K562 (cell line): ENCODE data around the gene RNASEH2A. TPM values are rescaled to one million over a fixed set of nuclear protein-coding genes. Genes with fewer than 3 reads are reported as not detected.
A peak's percentile ranks its signal among the peaks of the same experiment; 100 is the strongest.

Experiments
- ATAC-seq: fragments of 200-7000 bp; cut with Tn5 transposase; 3 replicates; pipeline ENCODE4 v1.9.1; 2020; ENCODE audit warnings: moderate library complexity
- BruUV-seq: library from RNA; stranded (reverse); fragments of 400-500 nt; replicated peaks from 2 replicates; lab custom pipeline; 2021; lab: Mats Ljungman, UMichigan
- CTCF ChIA-PET: fragments of 300-600 bp; formaldehyde crosslinking; extraction: SDS; loops from one replicate; lab custom pipeline; 2021; ENCODE audit warnings: low intra/inter-chr PET ratio; lab: Yijun Ruan, JAX
- POLR2A ChIA-PET: fragments of 300-600, 350-650 bp; sonication (Branson Sonifier 250); formaldehyde crosslinking; extraction: SDS; loops from one replicate; lab custom pipeline; 2021; ENCODE audit warnings: antibody characterized with exemption, inconsistent platforms; lab: Yijun Ruan, JAX
- DNase-seq, 4 experiments: peaks; one replicate each; pipeline versions ENCODE4 v3.0.0 to v3.0.0-alpha.2; 2011 to 2018; ENCODE audit warnings: low spot score in 3 of 4, mixed read lengths in 3 of 4; ENCODE audit errors: extremely low read depth in 1 of 4
- FAIRE-seq: peaks from 2 replicates; lab custom pipeline; 2011; peaks lifted over from hg19 to GRCh38; lab: Jason Lieb, UNC
- H2AFZ ChIP-seq: 2 replicates; pipeline ENCODE4 v1.6.0; 2011; ENCODE audit warnings: low read depth, low read length, control low read depth, inconsistent platforms
- H3K27ac ChIP-seq: fragments of 200-600 bp; 3 replicates; pipeline ENCODE4 v1.8.0; 2011; ENCODE audit warnings: low read depth, mild to moderate bottlenecking, control low read depth, inconsistent platforms, low read length, moderate library complexity, mixed read lengths; ENCODE audit errors: extremely low read depth
- H3K27me3 ChIP-seq, 2 experiments: fragments of 300-600 bp in 1 of 2; 2 replicates in 1 of 2; 3 replicates in 1 of 2; pipeline versions ENCODE4 v1.6.0 to v1.8.0; 2011; ENCODE audit warnings: inconsistent platforms in 2 of 2, low read length in 2 of 2, mild to moderate bottlenecking in 1 of 2, mixed read lengths in 1 of 2, moderate library complexity in 1 of 2; ENCODE audit not compliant: control insufficient read depth in 2 of 2, insufficient read depth in 2 of 2
- H3K36me3 ChIP-seq: fragments of 300-600 bp; 3 replicates; pipeline ENCODE4 v1.8.0; 2011; ENCODE audit warnings: mild to moderate bottlenecking, low read length, inconsistent platforms; ENCODE audit not compliant: control insufficient read depth, insufficient read depth
- H3K4me1 ChIP-seq, 2 experiments: fragments of 200-600 bp in 1 of 2; replicated peaks in 1 of 2; 2 replicates in 1 of 2; 3 replicates in 1 of 2; pipeline versions ENCODE4 v1.5.1 to v1.8.0; 2011; ENCODE audit warnings: inconsistent platforms in 2 of 2, low read length in 2 of 2, mild to moderate bottlenecking in 1 of 2, mixed read lengths in 1 of 2, moderate library complexity in 1 of 2; ENCODE audit not compliant: control insufficient read depth in 2 of 2, insufficient read depth in 2 of 2
- H3K4me2 ChIP-seq: 2 replicates; pipeline ENCODE4 v1.6.1; 2011; ENCODE audit warnings: low read length, control low read depth, inconsistent platforms, mixed read lengths; ENCODE audit not compliant: insufficient read depth
- H3K4me3 ChIP-seq: fragments of 200-600 bp; sonication (generic), shearing (Covaris generic); 2 replicates; pipeline ENCODE4 v1.5.1; 2016; ENCODE audit warnings: control low read depth, inconsistent platforms
- H3K79me2 ChIP-seq: fragments of 200-600 bp; 3 replicates; pipeline ENCODE4 v1.8.0; 2011; ENCODE audit warnings: low read length, inconsistent platforms; ENCODE audit not compliant: control insufficient read depth, insufficient read depth
- H3K9ac ChIP-seq, 2 experiments: 2 replicates each; pipeline versions ENCODE4 v1.6.0 to v1.6.1; 2011; ENCODE audit warnings: low read depth in 2 of 2, low read length in 2 of 2, control low read depth in 1 of 2, inconsistent platforms in 1 of 2, mild to moderate bottlenecking in 1 of 2, mixed read lengths in 1 of 2; ENCODE audit not compliant: insufficient read depth in 1 of 2
- H3K9me1 ChIP-seq: one replicate; pipeline ENCODE4 v1.6.0; 2011; ENCODE audit warnings: inconsistent platforms, mild to moderate bottlenecking, low read length, moderate library complexity; ENCODE audit not compliant: control insufficient read depth, insufficient read depth
- H3K9me3 ChIP-seq: replicated peaks from 2 replicates; pipeline ENCODE4 v1.5.1; 2011; ENCODE audit warnings: low read depth, low read length, inconsistent platforms; ENCODE audit not compliant: control insufficient read depth, insufficient read depth
- H4K20me1 ChIP-seq: replicated peaks from 2 replicates; pipeline ENCODE4 v1.6.1; 2011; ENCODE audit warnings: low read length, inconsistent platforms, mixed read lengths; ENCODE audit not compliant: control insufficient read depth, insufficient read depth
- AFF4 ChIP-seq: sonication (generic); formaldehyde crosslinking; IDR thresholded peaks from 2 replicates; pipeline ENCODE4 v1.8.0; 2023; ENCODE audit warnings: mild to moderate bottlenecking, missing genetic modification reagents
- DIDO1 ChIP-seq: fragments of 450-650 bp; IDR thresholded peaks from 2 replicates; pipeline ENCODE4 v1.6.1; 2016; ENCODE audit warnings: low read depth, missing biosample characterization, missing genetic modification characterization
- FOXP4 ChIP-seq: sonication (generic); formaldehyde crosslinking; IDR thresholded peaks from 2 replicates; pipeline ENCODE4 v1.8.0; 2022; ENCODE audit warnings: mild to moderate bottlenecking, missing genetic modification reagents, borderline replicate concordance
- GABPA ChIP-seq: fragments of 200-800 bp; sonication (Bioruptor generic); conservative IDR thresholded peaks from 2 replicates; pipeline ENCODE4 v1.6.1; 2016; ENCODE audit warnings: low read depth, missing genetic modification characterization, missing compliant biosample characterization
- HDAC1 ChIP-seq, 2 experiments: fragments of 450-650 bp; IDR thresholded peaks; 2 replicates each; pipeline ENCODE4 v1.6.1; 2016 to 2017; ENCODE audit warnings: inconsistent platforms in 1 of 2, mild to moderate bottlenecking in 1 of 2, moderate library complexity in 1 of 2
- NR4A1 ChIP-seq, 2 experiments: fragments of 250-450 bp in 1 of 2; fragments of 450-650 bp in 1 of 2; sonication (Bioruptor Pico) in 1 of 2; IDR thresholded peaks; 2 replicates each; pipeline versions ENCODE4 v1.4.0 to v1.6.1; 2016 to 2020; ENCODE audit warnings: mild to moderate bottlenecking in 2 of 2, missing compliant biosample characterization in 1 of 2, missing genetic modification characterization in 1 of 2, moderate library complexity in 1 of 2
- PYGO2 ChIP-seq: fragments of 450-650 bp; IDR thresholded peaks from 2 replicates; pipeline ENCODE4 v1.6.1; 2016; ENCODE audit warnings: mild to moderate bottlenecking, missing genetic modification characterization, moderate library complexity, missing compliant biosample characterization
- RAD51 ChIP-seq: fragments of 450-650 bp; IDR thresholded peaks from 2 replicates; pipeline ENCODE4 v1.7.1; 2016; ENCODE audit warnings: low read depth, mild to moderate bottlenecking, borderline replicate concordance
- SNAPC5 ChIP-seq: fragments of 250-450 bp; sonication (Bioruptor Pico); IDR thresholded peaks from 2 replicates; pipeline ENCODE4 v1.8.0; 2021; ENCODE audit warnings: moderate library complexity, mild to moderate bottlenecking, inconsistent platforms
- TFAP4 ChIP-seq: sonication (generic); formaldehyde crosslinking; IDR thresholded peaks from 2 replicates; pipeline ENCODE4 v1.8.0; 2022; ENCODE audit warnings: missing genetic modification reagents, mild to moderate bottlenecking, moderate library complexity, borderline replicate concordance
- ZBTB7A ChIP-seq: IDR thresholded peaks from 2 replicates; pipeline ENCODE4 v1.6.1; 2011; ENCODE audit warnings: low read depth, mild to moderate bottlenecking, low read length, moderate library complexity, borderline replicate concordance; ENCODE audit not compliant: control insufficient read depth
- ZFX ChIP-seq: sonication (generic); formaldehyde crosslinking; IDR thresholded peaks from 2 replicates; pipeline ENCODE4 v1.8.0; 2022; ENCODE audit warnings: mild to moderate bottlenecking, missing genetic modification reagents, moderate library complexity
- WGBS: fragments of 100-300 bp; shearing (Covaris generic); methylation state at CpG from one replicate; pipeline ENCODE4 v1.1.6; 2016; ENCODE audit warnings: low coverage, mixed read lengths; ENCODE audit not compliant: insufficient coverage; ENCODE audit errors: missing lambda C conversion rate; 5-methylcytosine and 5-hydroxymethylcytosine counted together
- in situ Hi-C: fragments of 300-500 bp; cut with MboI; formaldehyde crosslinking; loops from 4 replicates; pipeline ENCODE4 v1.15.0; 2018; ENCODE audit warnings: inconsistent platforms, mixed read lengths
- intact Hi-C: fragments of 100-400 bp; cut with micrococcal nuclease; formaldehyde crosslinking; loops from 2 replicates; pipeline ENCODE4 v1.14.2; 2022
- polyA plus RNA-seq, 8 experiments: library from polyadenylated mRNA; depleted of rRNA in 4 of 8; stranded (reverse) in 5 of 8; unstranded in 3 of 8; fragments of >200 nt; fragmentation: Nextera tagmentation in 2 of 8; fragmentation: Illumina TruSeq in 1 of 8; extraction: Ambion mirVana in 2 of 8; extraction: Trizol in 1 of 8; gene quantifications; 2 replicates each; pipeline versions ENCODE4 v1.2.1 to v1.2.3, GENCODE V29; 2011 to 2014; ENCODE audit warnings: inconsistent platforms in 1 of 8, missing spikeins in 1 of 8
- total RNA-seq, 7 experiments: library from RNA; depleted of rRNA in 6 of 7; stranded (reverse); fragments of >200 nt in 6 of 7; fragmentation: Illumina TruSeq in 2 of 7; extraction: Trizol in 2 of 7; gene quantifications; 2 replicates each; pipeline versions ENCODE4 v1.2.1 to v1.2.3, GENCODE V29; 2011 to 2021; ENCODE audit warnings: low replicate concordance in 1 of 7

Gene RNASEH2A
- total and polyA plus RNA-seq, 9 of the 15 experiments (the other 6 are each of a cell fraction or from before 2014, with no cell fraction given) = 22.3 to 78.0 (median 61.7) TPM

GRCh38 chr19:12786141-12786870 lies 20.1 kb upstream of the RNASEH2A start:
- Histone ChIP-seq H3K36me3 (no peaks in the 10 kb centered on the region), H3K79me2 (peaks cover 11% of the 10 kb centered on the region; the same call in 2 of the 3 replicates), H3K4me1 (peaks cover 76 to 86% of the 10 kb centered on the region in 2 experiments), H3K4me3 (no peak overlapping the region), H4K20me1 (no peaks in the 10 kb centered on the region), H3K9me3 (no peaks in the 10 kb centered on the region), H3K27ac (peak overlapping the region; percentile 45; the same call in 2 of the 3 replicates), H3K9ac (peak overlapping the region in 1 of 2 experiments; percentile 79; a peak in 3 of 4 replicates), H2AFZ (0 out of 2 replicates have a peak overlapping the region, but pooled peaks have one; percentile 10), H3K9me1 (no peaks in the 10 kb centered on the region), H3K27me3 (no peaks in the 10 kb centered on the region), H3K4me2 (no peak overlapping the region)
- ChIA-PET CTCF (interaction anchor here (1.6 kb wide), 1 partner anchor 11 kb away, joined by 5 read pairs; the partner anchor contains the start of gene HOOK2), POLR2A (no interaction called here)
- FAIRE-seq (no peak), DNase-seq (no peak), ATAC-seq (no peak)
- WGBS = 63% methylated on average over 16 of the region's 18 CpGs
- intact Hi-C loops = no loop called here
- no TSS peak for BruUV-seq
- in situ Hi-C loops = no loop called here
- TF ChIP-seq FOXP4 (CRISPR knock-in tag) = 0 out of 2 replicates have a peak, but pooled peaks have one; percentile 16
- no peak for TF ChIP-seq AFF4 (CRISPR knock-in tag)
- no peak for TF ChIP-seq PYGO2 (tag)
- no peak for TF ChIP-seq GABPA
- peak; percentile 37; the same call in 1 of the 2 replicates for TF ChIP-seq ZBTB7A
- no peak for TF ChIP-seq TFAP4 (CRISPR knock-in tag)
- no peak for TF ChIP-seq HDAC1 (IDR thresholded peaks at IDR 0.05)
- TF ChIP-seq ZFX (CRISPR knock-in tag) = peak; percentile 23; the same call in 1 of the 2 replicates
- TF ChIP-seq DIDO1 = no peak
- no peak for TF ChIP-seq NR4A1 (CRISPR knock-in tag; IDR thresholded peaks at IDR 0.05)
- TF ChIP-seq NR4A1 (tag; IDR thresholded peaks at IDR 0.05) = 0 out of 2 replicates have a peak, but pooled peaks have one; percentile 26
- no peak for TF ChIP-seq RAD51
- no peak for TF ChIP-seq SNAPC5
